GM23338 (cell line): ENCODE results near the gene DCAF6. TPM values are rescaled to one million over a fixed set of nuclear protein-coding genes. Genes with fewer than 3 reads are reported as not detected.

Source experiments
- ATAC-seq: fragments of 200-7000 bp; cut with Tn5 transposase; 3 replicates; pipeline ENCODE4 v1.9.1; 2020
- DNase-seq: peaks from one replicate; pipeline ENCODE4 v3.0.0-alpha.2; 2015; ENCODE audit warnings: low spot score
- H2AFZ ChIP-seq: fragments of 200-600 bp; sonication (generic); 2 replicates; pipeline ENCODE4 v1.8.0; 2016; ENCODE audit warnings: antibody characterized with exemption, mild to moderate bottlenecking, moderate library complexity
- H3F3A ChIP-seq: fragments of 200-600 bp; sonication (generic); replicated peaks from 2 replicates; pipeline ENCODE4 v1.8.0; 2017; ENCODE audit warnings: antibody characterized with exemption, mixed run types, low read depth
- H3K27ac ChIP-seq: fragments of 200-600 bp; sonication (generic); 2 replicates; pipeline ENCODE4 v1.6.1; 2016; ENCODE audit warnings: low read depth
- H3K27me3 ChIP-seq: fragments of 200-600 bp; sonication (generic); 2 replicates; pipeline ENCODE4 v1.8.0; 2016; ENCODE audit warnings: mild to moderate bottlenecking, mixed run types, moderate library complexity; ENCODE audit not compliant: insufficient read depth
- H3K36me3 ChIP-seq: fragments of 200-600 bp; sonication (generic); 2 replicates; pipeline ENCODE4 v1.8.0; 2016; ENCODE audit warnings: mild to moderate bottlenecking; ENCODE audit not compliant: insufficient read depth
- H3K4me1 ChIP-seq: fragments of 200-600 bp; sonication (generic); 2 replicates; pipeline ENCODE4 v1.8.0; 2016; ENCODE audit warnings: mild to moderate bottlenecking, moderate library complexity; ENCODE audit not compliant: insufficient read depth
- H3K4me2 ChIP-seq: fragments of 200-600 bp; sonication (generic); 2 replicates; pipeline ENCODE4 v1.7.1; 2017; ENCODE audit warnings: mixed run types
- H3K4me3 ChIP-seq: fragments of 200-600 bp; sonication (generic); 2 replicates; pipeline ENCODE4 v1.6.1; 2016; ENCODE audit warnings: mixed run types
- H3K79me2 ChIP-seq: fragments of 200-600 bp; sonication (generic); replicated peaks from 2 replicates; pipeline ENCODE4 v1.8.0; 2017; ENCODE audit warnings: mild to moderate bottlenecking; ENCODE audit not compliant: insufficient read depth
- H3K9me2 ChIP-seq: fragments of 200-600 bp; sonication (generic); 2 replicates; pipeline ENCODE4 v1.8.0; 2017; ENCODE audit not compliant: insufficient read depth
- H4K20me1 ChIP-seq: fragments of 200-600 bp; sonication (generic); replicated peaks from 2 replicates; pipeline ENCODE4 v1.8.0; 2017; ENCODE audit warnings: mild to moderate bottlenecking; ENCODE audit not compliant: insufficient read depth
- H3K27ac Mint-ChIP-seq: 2 replicates; pipeline ENCODE4 v1.8.0; 2020; ENCODE audit warnings: inconsistent platforms, mild to moderate bottlenecking, moderate library complexity, mixed read lengths
- H3K27me3 Mint-ChIP-seq: 3 replicates; pipeline ENCODE4 v1.8.0; 2022; ENCODE audit warnings: low read depth, mild to moderate bottlenecking, moderate library complexity, mixed read lengths, inconsistent platforms; ENCODE audit not compliant: insufficient read depth, poor library complexity
- H3K36me3 Mint-ChIP-seq: 3 replicates; pipeline ENCODE4 v1.8.0; 2021; ENCODE audit warnings: low read depth, mild to moderate bottlenecking, inconsistent platforms, moderate library complexity, mixed read lengths
- H3K4me1 Mint-ChIP-seq: 3 replicates; pipeline ENCODE4 v1.8.0; 2020; ENCODE audit warnings: mild to moderate bottlenecking, inconsistent platforms, mixed read lengths
- H3K4me3 Mint-ChIP-seq: 3 replicates; pipeline ENCODE4 v1.8.0; 2021; ENCODE audit warnings: moderate library complexity, mild to moderate bottlenecking, inconsistent platforms, mixed read lengths
- H3K9me3 Mint-ChIP-seq: 3 replicates; pipeline ENCODE4 v1.8.0; 2020; ENCODE audit warnings: moderate library complexity, mild to moderate bottlenecking, inconsistent platforms, mixed read lengths
- CREB1 ChIP-seq: fragments of 250-450 bp; sonication (Bioruptor Pico); IDR thresholded peaks from 2 replicates; pipeline ENCODE4 v1.5.0; 2020; ENCODE audit warnings: low read depth, mild to moderate bottlenecking, moderate library complexity
- EZH2 ChIP-seq: fragments of 200-600 bp; sonication (generic); IDR thresholded peaks from one replicate; pipeline ENCODE4 v1.8.0; 2017; ENCODE audit warnings: antibody characterized with exemption, mild to moderate bottlenecking, low read depth; ENCODE audit not compliant: unreplicated experiment
- EZH2phosphoT487 ChIP-seq: fragments of 200-600 bp; sonication (generic); IDR thresholded peaks from one replicate; pipeline ENCODE4 v1.8.1; 2018; ENCODE audit warnings: antibody characterized with exemption; ENCODE audit not compliant: unreplicated experiment
- JUNB ChIP-seq: IDR thresholded peaks from one replicate; pipeline ENCODE4 v1.6.1; 2016; ENCODE audit warnings: antibody characterized with exemption; ENCODE audit not compliant: unreplicated experiment
- NANOG ChIP-seq: IDR thresholded peaks from 2 replicates; pipeline ENCODE4 v1.6.1; 2016; ENCODE audit warnings: antibody characterized with exemption, borderline replicate concordance
- STAT1 ChIP-seq: IDR thresholded peaks from one replicate; pipeline ENCODE4 v1.6.1; 2016; ENCODE audit warnings: antibody characterized with exemption; ENCODE audit not compliant: unreplicated experiment
- ZNF114 ChIP-seq: fragments of 250-450 bp; sonication (Bioruptor Pico); IDR thresholded peaks from 2 replicates; pipeline ENCODE4 v1.5.0; 2020; ENCODE audit warnings: mild to moderate bottlenecking, moderate library complexity
- ZNF331 ChIP-seq: fragments of 250-450 bp; sonication (Bioruptor Pico); IDR thresholded peaks from 2 replicates; pipeline ENCODE4 v1.5.0; 2020; ENCODE audit warnings: low read depth, mild to moderate bottlenecking, moderate library complexity
- ZNF462 ChIP-seq: fragments of 250-450 bp; sonication (Bioruptor Pico); IDR thresholded peaks from 2 replicates; pipeline ENCODE4 v1.5.0; 2020; ENCODE audit warnings: mild to moderate bottlenecking, moderate library complexity
- polyA plus RNA-seq: library from polyadenylated mRNA; unstranded; fragments of >200 nt; fragmentation: Nextera tagmentation; extraction: Ambion mirVana; gene quantifications from 2 replicates; pipeline ENCODE4 v1.2.1, GENCODE V29; 2016
- total RNA-seq: library from RNA; depleted of rRNA; stranded (reverse); fragments of >200 nt; shearing (Covaris generic); gene quantifications from 2 replicates; pipeline ENCODE4 v1.2.3, GENCODE V29; 2014
- TF ChIP-seq, protein P1 (sequence below): IDR thresholded peaks from 2 replicates; pipeline ENCODE4 v1.6.1; 2016; ENCODE audit warnings: antibody characterized with exemption

Gene DCAF6
- total and polyA plus RNA-seq, 2 experiments from 2014 or later = 18.6 to 27.3 TPM

GRCh38 chr1:167924102-167924501, 12.4 kb upstream of the DCAF6 start:
- no peaks in the 10 kb centered on the region for H3K36me3 Mint-ChIP-seq
- no peak overlapping the region for H3K4me3 Mint-ChIP-seq
- Histone ChIP-seq H3K4me2 (no peak overlapping the region), H3K79me2 (peaks cover 9% of the 10 kb centered on the region), H3F3A (no peaks in the 10 kb centered on the region), H3K27me3 (no peaks in the 10 kb centered on the region), H3K9me2 (no peaks in the 10 kb centered on the region), H3K27ac (no peak overlapping the region), H2AFZ (no peak overlapping the region), H4K20me1 (no peaks in the 10 kb centered on the region), H3K4me3 (no peak overlapping the region), H3K4me1 (peaks cover 33% of the 10 kb centered on the region), H3K36me3 (no peaks in the 10 kb centered on the region)
- DNase-seq (no peak), ATAC-seq (no peak)
- H3K27ac Mint-ChIP-seq = no peak overlapping the region
- H3K9me3 Mint-ChIP-seq = no peaks in the 10 kb centered on the region
- TF ChIP-seq JUNB = no peak
- TF ChIP-seq EZH2phosphoT487 = no peak
- TF ChIP-seq, protein P1, sequence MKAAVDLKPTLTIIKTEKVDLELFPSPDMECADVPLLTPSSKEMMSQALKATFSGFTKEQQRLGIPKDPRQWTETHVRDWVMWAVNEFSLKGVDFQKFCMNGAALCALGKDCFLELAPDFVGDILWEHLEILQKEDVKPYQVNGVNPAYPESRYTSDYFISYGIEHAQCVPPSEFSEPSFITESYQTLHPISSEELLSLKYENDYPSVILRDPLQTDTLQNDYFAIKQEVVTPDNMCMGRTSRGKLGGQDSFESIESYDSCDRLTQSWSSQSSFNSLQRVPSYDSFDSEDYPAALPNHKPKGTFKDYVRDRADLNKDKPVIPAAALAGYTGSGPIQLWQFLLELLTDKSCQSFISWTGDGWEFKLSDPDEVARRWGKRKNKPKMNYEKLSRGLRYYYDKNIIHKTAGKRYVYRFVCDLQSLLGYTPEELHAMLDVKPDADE = no peak
- no peak for TF ChIP-seq ZNF114 (CRISPR knock-in tag)
- no peak for TF ChIP-seq STAT1
- TF ChIP-seq CREB1 = no peak
- TF ChIP-seq ZNF331 = no peak
- TF ChIP-seq EZH2 = no peak
- TF ChIP-seq NANOG = no peak
- no peak for TF ChIP-seq ZNF462
- no peaks in the 10 kb centered on the region for H3K27me3 Mint-ChIP-seq
- H3K4me1 Mint-ChIP-seq = peaks cover 8% of the 10 kb centered on the region; the same call in 2 of the 3 replicates
